NCI-H2029 (cell line): ENCODE measurements around the gene MAPKAPK2.
"Not testable (repeated sequence)": the region's sequence is repeated elsewhere in the genome, so short reads cannot be mapped to it uniquely, and the experiment has no call there.

Source experiments
- DNase-seq: peaks from one replicate; lab custom pipeline; 2025; lab: John Stamatoyannopoulos, UW

Gene MAPKAPK2

DNA sequence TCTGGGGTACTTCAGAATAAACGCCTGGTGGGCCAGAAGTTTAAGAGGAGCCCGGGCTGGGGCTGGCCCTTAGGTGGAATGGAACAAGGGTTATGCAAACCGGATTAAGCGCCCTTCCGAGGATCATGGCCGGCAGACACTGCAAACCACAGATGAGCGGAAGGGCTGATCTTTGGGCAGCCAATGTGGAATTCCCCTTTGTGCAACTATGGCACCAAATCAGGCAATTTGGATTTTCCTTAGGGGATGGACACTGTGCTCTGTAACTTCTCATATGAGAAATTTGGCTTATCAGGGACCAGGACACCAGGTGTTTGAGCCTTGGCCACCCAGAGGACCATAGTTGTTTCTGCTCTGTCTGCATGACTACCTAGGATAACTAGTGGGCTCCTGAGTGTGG lies 93.3 kb downstream of the MAPKAPK2 start:
- DNase-seq: no peak

DNA sequence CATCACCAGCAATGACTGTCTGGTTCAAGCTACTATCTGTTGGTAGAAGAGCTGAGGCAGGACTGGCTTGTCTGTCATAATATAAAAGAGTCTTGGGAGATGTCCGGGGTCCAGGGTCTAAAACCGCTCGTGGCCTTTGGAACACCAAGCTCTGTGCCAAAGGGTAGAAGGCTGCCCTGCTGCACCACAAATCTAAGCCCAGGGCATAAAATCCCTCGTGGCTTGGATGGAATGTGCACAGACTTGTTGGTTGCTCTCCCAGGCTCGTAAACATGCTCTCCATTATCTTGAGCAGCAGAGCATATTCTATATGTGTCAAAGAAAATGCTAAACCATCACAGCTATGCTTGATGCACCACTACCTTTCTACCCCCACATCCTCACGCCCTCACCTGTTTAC lies 94.2 kb downstream of the MAPKAPK2 start:
- not testable (repeated sequence) for DNase-seq

GRCh38 chr1:206779638-206780037 lies 94.9 kb downstream of the MAPKAPK2 start:
- no peak for DNase-seq

DNA sequence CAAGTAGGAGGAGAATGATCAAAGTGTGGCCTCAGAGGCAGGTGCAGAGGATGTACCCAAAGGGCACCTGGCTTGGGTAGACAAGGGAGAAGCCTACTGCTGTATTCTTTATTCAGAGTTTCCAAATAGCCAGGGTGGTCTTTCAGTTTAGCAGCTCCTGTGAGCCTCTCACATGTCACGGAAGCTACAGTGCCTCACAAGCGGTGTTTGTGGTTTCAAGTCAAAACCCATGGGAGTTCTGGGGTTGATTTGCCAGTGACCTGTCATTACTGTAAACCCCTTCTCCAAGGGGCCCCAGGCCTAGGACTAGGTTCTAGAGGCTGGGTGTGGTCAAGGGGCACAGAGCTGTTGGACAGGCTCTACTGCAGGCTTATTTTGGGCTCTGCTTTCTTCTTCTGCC lies 97.7 kb downstream of the MAPKAPK2 start:
- no peak for DNase-seq

DNA sequence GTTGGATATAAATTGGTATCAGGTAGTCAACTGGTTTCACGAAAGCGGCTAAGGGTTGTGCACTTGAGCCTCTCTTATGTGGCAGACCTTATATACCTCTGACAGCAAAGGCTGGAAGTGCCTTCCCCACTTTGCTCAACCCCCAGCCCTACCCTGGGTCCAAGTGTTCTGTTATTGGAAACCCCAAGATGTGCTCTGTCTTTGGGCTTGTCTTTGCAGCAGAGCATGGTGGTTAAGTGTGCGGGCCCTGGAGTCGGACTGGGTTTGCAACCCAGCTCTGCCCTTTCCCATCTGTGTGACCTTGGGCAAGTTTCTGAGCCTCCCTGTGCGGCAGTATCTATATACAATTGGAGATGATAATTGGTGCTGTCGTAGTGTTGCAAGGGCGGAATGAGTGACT lies 98.8 kb downstream of the MAPKAPK2 start:
- DNase-seq: no peak
